Body of pancreas (tissue), 4 donors: ENCODE data around the gene ARHGAP26. TPM values are rescaled to one million over a fixed set of nuclear protein-coding genes. Genes with fewer than 3 reads are reported as not detected.
A peak's percentile ranks its signal among the peaks of the same experiment; 100 is the strongest.

ENCODE experiments used
- ATAC-seq: fragments of 150-250 bp; one replicate; pipeline ENCODE4 v1.9.1; 2016
- DNase-seq, 4 donors: peaks; one replicate each; pipeline ENCODE4 v3.0.0-alpha.2; 2019
- H3K27ac ChIP-seq, 4 donors: fragments of 200-600 bp; sonication (generic); 1 replicate in 3 of 4; 2 replicates in 1 of 4; pipeline versions ENCODE4 v1.5.1 to v1.6.1; 2016 to 2019; ENCODE audit warnings: mild to moderate bottlenecking in 1 of 4, mixed read lengths in 1 of 4, moderate library complexity in 1 of 4
- H3K27me3 ChIP-seq, 2 donors: fragments of 200-600 bp; sonication (generic); one replicate each; pipeline ENCODE4 v1.6.0; 2016; ENCODE audit warnings: mild to moderate bottlenecking in 1 of 2
- H3K36me3 ChIP-seq, 2 donors: fragments of 200-600 bp; sonication (generic); replicated peaks in 1 of 2; 2 replicates each; pipeline ENCODE4 v1.5.1; 2016; ENCODE audit warnings: low read depth in 2 of 2; ENCODE audit not compliant: insufficient read depth in 1 of 2
- H3K4me1 ChIP-seq: fragments of 200-600 bp; sonication (generic); one replicate; pipeline ENCODE4 v1.6.0; 2016
- H3K4me3 ChIP-seq, 2 donors: fragments of 200-600 bp; sonication (generic); 1 replicate in 1 of 2; 2 replicates in 1 of 2; pipeline ENCODE4 v1.5.1; 2016 to 2019
- H3K9me3 ChIP-seq, 3 donors: fragments of 200-600 bp; sonication (generic); 1 replicate in 2 of 3; 2 replicates in 1 of 3; pipeline ENCODE4 v1.5.1; 2016
- POLR2A ChIP-seq, 3 donors: fragments of 450-650 bp; IDR thresholded peaks; one replicate each; pipeline ENCODE4 v1.6.1; 2016; ENCODE audit warnings: antibody characterized with exemption in 3 of 3, mild to moderate bottlenecking in 2 of 3
- WGBS, 2 donors: methylation state at CpG; one replicate each; pipeline ENCODE4 v1.1.5; 2017; 5-methylcytosine and 5-hydroxymethylcytosine counted together
- intact Hi-C: fragments of 100-400 bp; cut with DNase I; formaldehyde crosslinking; loops from one replicate; pipeline ENCODE4 v1.15.1; 2023
- total RNA-seq, 2 donors: library from RNA; depleted of rRNA; stranded (reverse); fragments of >200 nt; gene quantifications; one replicate each; pipeline ENCODE4 v1.1.0, GENCODE V29; 2016
- TF ChIP-seq, protein P1 (sequence below), 7 experiments: fragments of 450-650 bp in 4 of 7; fragments of 200-600 bp in 3 of 7; sonication (generic) in 3 of 7; IDR thresholded peaks; one replicate each; pipeline ENCODE4 v1.5.1; 2016 to 2019; ENCODE audit warnings: antibody characterized with exemption in 7 of 7

Gene ARHGAP26
- total RNA-seq, 2 donors from 2014 or later: 12.5 to 14.2 TPM

GRCh38 chr5:143161885-143162540 lies 391.8 kb downstream of the ARHGAP26 start:
- TF ChIP-seq, protein P1, sequence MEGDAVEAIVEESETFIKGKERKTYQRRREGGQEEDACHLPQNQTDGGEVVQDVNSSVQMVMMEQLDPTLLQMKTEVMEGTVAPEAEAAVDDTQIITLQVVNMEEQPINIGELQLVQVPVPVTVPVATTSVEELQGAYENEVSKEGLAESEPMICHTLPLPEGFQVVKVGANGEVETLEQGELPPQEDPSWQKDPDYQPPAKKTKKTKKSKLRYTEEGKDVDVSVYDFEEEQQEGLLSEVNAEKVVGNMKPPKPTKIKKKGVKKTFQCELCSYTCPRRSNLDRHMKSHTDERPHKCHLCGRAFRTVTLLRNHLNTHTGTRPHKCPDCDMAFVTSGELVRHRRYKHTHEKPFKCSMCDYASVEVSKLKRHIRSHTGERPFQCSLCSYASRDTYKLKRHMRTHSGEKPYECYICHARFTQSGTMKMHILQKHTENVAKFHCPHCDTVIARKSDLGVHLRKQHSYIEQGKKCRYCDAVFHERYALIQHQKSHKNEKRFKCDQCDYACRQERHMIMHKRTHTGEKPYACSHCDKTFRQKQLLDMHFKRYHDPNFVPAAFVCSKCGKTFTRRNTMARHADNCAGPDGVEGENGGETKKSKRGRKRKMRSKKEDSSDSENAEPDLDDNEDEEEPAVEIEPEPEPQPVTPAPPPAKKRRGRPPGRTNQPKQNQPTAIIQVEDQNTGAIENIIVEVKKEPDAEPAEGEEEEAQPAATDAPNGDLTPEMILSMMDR (IDR thresholded peaks at IDR 0.05): no peak
- no peak for TF ChIP-seq POLR2A (IDR thresholded peaks at IDR 0.05)
- Histone ChIP-seq H3K4me1 (peaks cover 6% of the 10 kb centered on the region), H3K36me3 (no peaks in the 10 kb centered on the region), H3K27me3 (no peaks in the 10 kb centered on the region), H3K4me3 (no peak overlapping the region), H3K9me3 (no peaks in the 10 kb centered on the region), H3K27ac (no peak overlapping the region)
- ATAC-seq (no peak), DNase-seq (peak in 1 of 4 donors; percentile 43)
- intact Hi-C loops: no loop called here
- 81 to 93% methylated on average over 5 of the region's 5 CpGs for WGBS, 2 donors

DNA sequence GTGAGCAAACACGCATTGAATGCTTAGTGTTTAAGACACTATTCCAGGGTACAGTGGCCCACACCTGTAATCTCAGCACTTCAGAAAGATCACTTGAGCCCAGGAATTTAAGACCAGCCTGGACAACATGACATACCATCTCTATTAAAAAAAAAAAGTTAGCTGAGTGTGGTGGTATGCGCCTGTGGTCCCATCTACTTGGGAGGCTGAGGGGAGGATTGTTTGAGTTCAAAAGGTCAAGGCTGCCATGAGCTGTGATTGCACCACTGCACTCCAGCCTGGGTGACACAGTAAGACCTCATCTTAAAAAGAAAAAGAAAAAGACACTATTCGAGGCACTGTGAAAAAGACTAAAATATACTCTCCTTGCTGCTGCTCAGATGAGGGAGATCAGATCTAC lies 392.6 kb downstream of the ARHGAP26 start:
- no peaks in the 10 kb centered on the region for H3K27me3 ChIP-seq
- DNase-seq (no peak), ATAC-seq (no peak)
- no peak overlapping the region for H3K4me3 ChIP-seq
- no peaks in the 10 kb centered on the region for H3K36me3 ChIP-seq
- intact Hi-C loops: no loop called here
- H3K9me3 ChIP-seq: no peaks in the 10 kb centered on the region
- no peak for TF ChIP-seq POLR2A (IDR thresholded peaks at IDR 0.05)
- TF ChIP-seq, protein P1 (IDR thresholded peaks at IDR 0.05): no peak
- H3K4me1 ChIP-seq: peaks cover 6% of the 10 kb centered on the region
- 86 to 93% methylated on average over 3 of the region's 3 CpGs for WGBS, 2 donors
- no peak overlapping the region for H3K27ac ChIP-seq

DNA sequence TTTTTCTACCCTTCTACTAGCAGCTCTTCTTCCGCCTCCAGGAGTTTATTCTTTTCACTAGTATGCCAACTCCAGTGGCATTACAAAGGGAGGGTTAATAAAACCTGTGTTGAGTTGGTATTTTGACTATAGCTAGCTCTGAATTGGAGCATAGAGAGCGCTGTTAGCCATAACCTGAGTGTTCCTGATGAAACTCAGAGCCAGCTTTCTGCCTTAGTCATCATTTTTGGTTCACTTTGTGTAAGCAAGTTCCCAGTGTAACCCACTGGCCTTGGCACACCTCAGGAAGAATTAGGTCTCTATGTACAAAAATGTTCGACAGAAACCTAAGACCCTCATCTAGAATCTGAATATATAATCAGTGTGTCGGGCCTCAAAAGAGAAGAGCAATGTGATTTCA lies 394.4 kb downstream of the ARHGAP26 start:
- intact Hi-C loops: no loop called here
- H3K4me1 ChIP-seq: peaks cover 6% of the 10 kb centered on the region
- 79 to 92% methylated on average over 4 of the region's 4 CpGs for WGBS, 2 donors
- H3K9me3 ChIP-seq: no peaks in the 10 kb centered on the region
- TF ChIP-seq POLR2A (IDR thresholded peaks at IDR 0.05): no peak
- TF ChIP-seq, protein P1 (IDR thresholded peaks at IDR 0.05): no peak
- H3K4me3 ChIP-seq: no peak overlapping the region
- no peak overlapping the region for H3K27ac ChIP-seq
- no peaks in the 10 kb centered on the region for H3K27me3 ChIP-seq
- ATAC-seq: no peak
- no peak for DNase-seq
- H3K36me3 ChIP-seq: no peaks in the 10 kb centered on the region

- H3K4me3 ChIP-seq: no peak overlapping the region
- no peaks in the 10 kb centered on the region for H3K9me3 ChIP-seq
- ATAC-seq (no peak), DNase-seq (no peak)
- 84 to 91% methylated on average over 12 of the region's 12 CpGs for WGBS, 2 donors
- H3K4me1 ChIP-seq: peaks cover 6% of the 10 kb centered on the region
- TF ChIP-seq POLR2A (IDR thresholded peaks at IDR 0.05): no peak
- TF ChIP-seq, protein P1 (IDR thresholded peaks at IDR 0.05): no peak
- H3K27me3 ChIP-seq: no peaks in the 10 kb centered on the region
- H3K36me3 ChIP-seq: no peaks in the 10 kb centered on the region
- no peak overlapping the region for H3K27ac ChIP-seq
- intact Hi-C loops: no loop called here
These were observed 395.1 kb downstream of the ARHGAP26 start for GRCh38 chr5:143165049-143165880.
